WTC11 (cell line): Measurements from ENCODE around the gene SVIL. TPM values are rescaled to one million over a fixed set of nuclear protein-coding genes. Genes with fewer than 3 reads are reported as not detected.
"Not testable (repeated sequence)": the region's sequence is repeated elsewhere in the genome, so short reads cannot be mapped to it uniquely, and the experiment has no call there.

Experiments used
- ATAC-seq: fragments of 200-7000 bp; cut with Tn5 transposase; 2 replicates; pipeline ENCODE4 v1.10.0; 2021; ENCODE audit warnings: mild to moderate bottlenecking, moderate library complexity
- CTCF ChIA-PET: fragments of 300-600 bp; sonication (Branson Sonifier 250); formaldehyde crosslinking; loops from one replicate; lab custom pipeline; 2021; ENCODE audit warnings: antibody characterized with exemption; lab: Charles Lee
- POLR2A ChIA-PET: fragments of 350-600 bp; sonication (Branson Sonifier 250); formaldehyde crosslinking; loops from one replicate; lab custom pipeline; 2021; ENCODE audit warnings: antibody characterized with exemption; lab: Charles Lee
- DNase-seq: peaks from one replicate; pipeline ENCODE4 v3.0.0; 2021; ENCODE audit warnings: low spot score
- H3K27ac Mint-ChIP-seq: 2 replicates; pipeline ENCODE4 v1.8.0; 2021; ENCODE audit warnings: mixed read lengths
- H3K27me3 Mint-ChIP-seq: 2 replicates; pipeline ENCODE4 v1.8.0; 2021; ENCODE audit warnings: low read depth, mild to moderate bottlenecking, moderate library complexity, mixed read lengths
- H3K36me3 Mint-ChIP-seq: 2 replicates; pipeline ENCODE4 v1.8.0; 2021; ENCODE audit warnings: mixed read lengths
- H3K4me1 Mint-ChIP-seq: 2 replicates; pipeline ENCODE4 v1.8.0; 2022; ENCODE audit warnings: mixed read lengths
- H3K4me3 Mint-ChIP-seq: 2 replicates; pipeline ENCODE4 v1.8.0; 2021; ENCODE audit warnings: mild to moderate bottlenecking, moderate library complexity, mixed read lengths
- H3K9me3 Mint-ChIP-seq: 2 replicates; pipeline ENCODE4 v1.8.0; 2021; ENCODE audit warnings: mixed read lengths
- AFF4 ChIP-seq: sonication (generic); formaldehyde crosslinking; IDR thresholded peaks from 2 replicates; pipeline ENCODE4 v1.8.1; 2023; ENCODE audit warnings: mild to moderate bottlenecking, missing genetic modification reagents, borderline replicate concordance
- ATF3 ChIP-seq: sonication (generic); formaldehyde crosslinking; conservative IDR thresholded peaks from 2 replicates; pipeline ENCODE4 v1.8.1; 2022; ENCODE audit warnings: mild to moderate bottlenecking, missing genetic modification reagents
- ELF4 ChIP-seq: sonication (generic); formaldehyde crosslinking; IDR thresholded peaks from 2 replicates; pipeline ENCODE4 v1.8.1; 2022; ENCODE audit warnings: low read depth, mild to moderate bottlenecking, moderate library complexity, missing genetic modification reagents
- GABPB1 ChIP-seq: sonication (generic); formaldehyde crosslinking; IDR thresholded peaks from 2 replicates; pipeline ENCODE4 v1.8.1; 2023; ENCODE audit warnings: mild to moderate bottlenecking, missing genetic modification reagents
- NFE2L1 ChIP-seq: sonication (generic); formaldehyde crosslinking; IDR thresholded peaks from 2 replicates; pipeline ENCODE4 v1.8.1; 2023; ENCODE audit warnings: missing genetic modification reagents
- NFYB ChIP-seq: sonication (generic); formaldehyde crosslinking; conservative IDR thresholded peaks from 2 replicates; pipeline ENCODE4 v1.8.0; 2022; ENCODE audit warnings: low read depth, missing genetic modification reagents
- NR1H2 ChIP-seq: sonication (generic); formaldehyde crosslinking; IDR thresholded peaks from 2 replicates; pipeline ENCODE4 v1.9.0; 2021; ENCODE audit warnings: mild to moderate bottlenecking, moderate library complexity, missing genetic modification reagents
- NR2C2 ChIP-seq: sonication (generic); formaldehyde crosslinking; IDR thresholded peaks from 2 replicates; pipeline ENCODE4 v1.8.0; 2022; ENCODE audit warnings: mild to moderate bottlenecking, missing genetic modification reagents
- NR3C1 ChIP-seq: sonication (generic); formaldehyde crosslinking; conservative IDR thresholded peaks from 2 replicates; pipeline ENCODE4 v1.8.1; 2023; ENCODE audit warnings: low read depth, mild to moderate bottlenecking, missing genetic modification reagents
- RELA ChIP-seq: sonication (generic); formaldehyde crosslinking; IDR thresholded peaks from 2 replicates; pipeline ENCODE4 v1.8.1; 2022; ENCODE audit warnings: missing genetic modification reagents, mild to moderate bottlenecking, borderline replicate concordance
- SMAD3 ChIP-seq: sonication (generic); formaldehyde crosslinking; IDR thresholded peaks from 2 replicates; pipeline ENCODE4 v1.8.0; 2022; ENCODE audit warnings: missing genetic modification reagents, mild to moderate bottlenecking, borderline replicate concordance
- SOX15 ChIP-seq: fragments of 250-450 bp; sonication (Bioruptor Pico); IDR thresholded peaks from 2 replicates; pipeline ENCODE4 v1.9.0; 2021; ENCODE audit warnings: mild to moderate bottlenecking
- TEAD1 ChIP-seq: sonication (generic); formaldehyde crosslinking; IDR thresholded peaks from 2 replicates; pipeline ENCODE4 v1.8.0; 2022; ENCODE audit warnings: mild to moderate bottlenecking, missing genetic modification reagents
- TEAD4 ChIP-seq: sonication (generic); formaldehyde crosslinking; IDR thresholded peaks from 2 replicates; pipeline ENCODE4 v1.8.0; 2022; ENCODE audit warnings: mild to moderate bottlenecking, missing genetic modification reagents
- TP53 ChIP-seq: sonication (generic); formaldehyde crosslinking; IDR thresholded peaks from 2 replicates; pipeline ENCODE4 v1.8.1; 2023; ENCODE audit warnings: mild to moderate bottlenecking, missing genetic modification reagents
- ZBTB21 ChIP-seq: sonication (generic); formaldehyde crosslinking; IDR thresholded peaks from 2 replicates; pipeline ENCODE4 v1.8.1; 2023; ENCODE audit warnings: mild to moderate bottlenecking, missing genetic modification reagents, borderline replicate concordance
- ZBTB43 ChIP-seq: sonication (generic); formaldehyde crosslinking; IDR thresholded peaks from 2 replicates; pipeline ENCODE4 v1.8.1; 2023; ENCODE audit warnings: mild to moderate bottlenecking, missing genetic modification reagents
- ZNF232 ChIP-seq: sonication (generic); formaldehyde crosslinking; IDR thresholded peaks from 2 replicates; pipeline ENCODE4 v1.8.0; 2022; ENCODE audit warnings: mild to moderate bottlenecking, missing genetic modification reagents
- ZNF263 ChIP-seq: sonication (generic); formaldehyde crosslinking; IDR thresholded peaks from 2 replicates; pipeline ENCODE4 v1.8.1; 2022; ENCODE audit warnings: low read depth, mild to moderate bottlenecking, moderate library complexity, missing genetic modification reagents
- ZNF396 ChIP-seq: fragments of 250-450 bp; sonication (Bioruptor Pico); IDR thresholded peaks from 2 replicates; pipeline ENCODE4 v1.8.0; 2021; ENCODE audit warnings: mild to moderate bottlenecking, moderate library complexity, borderline replicate concordance
- ZNF423 ChIP-seq: fragments of 250-450 bp; sonication (Bioruptor Pico); IDR thresholded peaks from 2 replicates; pipeline ENCODE4 v2.1.2; 2022; ENCODE audit warnings: mild to moderate bottlenecking, moderate library complexity
- total RNA-seq: library from RNA; stranded (reverse); gene quantifications from 3 replicates; pipeline ENCODE4 v1.2.3, GENCODE V29; 2021

SVIL gene
- total RNA-seq, 1 experiment from 2014 or later = 27.1 TPM

GRCh38 chr10:29461042-29461441, 173.7 kb downstream of the SVIL start:
- Mint-ChIP-seq H3K27ac (no peak overlapping the region), H3K9me3 (peaks cover 18% of the 10 kb centered on the region), H3K36me3 (peaks cover 62% of the 10 kb centered on the region), H3K4me1 (no peaks in the 10 kb centered on the region), H3K4me3 (no peak overlapping the region), H3K27me3 (no peaks in the 10 kb centered on the region)
- CTCF ChIA-PET = no interaction called here
- TF ChIP-seq NR2C2 (CRISPR knock-in tag) = no peak
- no peak for TF ChIP-seq ZNF423
- TF ChIP-seq TEAD1 = no peak
- TF ChIP-seq ZNF263 (CRISPR knock-in tag) = no peak
- TF ChIP-seq ZBTB43 (CRISPR knock-in tag) = no peak
- no peak for TF ChIP-seq ZNF396
- no peak for TF ChIP-seq RELA
- TF ChIP-seq NFYB (CRISPR knock-in tag) = no peak
- TF ChIP-seq SMAD3 (CRISPR knock-in tag) = no peak
- TF ChIP-seq AFF4 (CRISPR knock-in tag) = no peak
- no peak for TF ChIP-seq ATF3 (CRISPR knock-in tag)
- DNase-seq = no peak
- POLR2A ChIA-PET = no interaction called here
- no peak for ATAC-seq

- POLR2A ChIA-PET, H3K27ac Mint-ChIP-seq, H3K27me3 Mint-ChIP-seq, H3K4me1 Mint-ChIP-seq, DNase-seq, ATAC-seq, H3K4me3 Mint-ChIP-seq, CTCF ChIA-PET: not testable (repeated sequence)
- H3K36me3 Mint-ChIP-seq = peaks cover 46% of the 10 kb centered on the region
- peaks cover 22% of the 10 kb centered on the region for H3K9me3 Mint-ChIP-seq
Measured at GRCh38 chr10:29458190-29458589, 176.6 kb downstream of the SVIL start.

- peaks cover 4% of the 10 kb centered on the region; the same call in 1 of the 2 replicates for H3K4me1 Mint-ChIP-seq
- CTCF ChIA-PET = no interaction called here
- no peak for TF ChIP-seq NR2C2 (CRISPR knock-in tag)
- no peak for TF ChIP-seq ELF4 (CRISPR knock-in tag)
- TF ChIP-seq NR1H2 (CRISPR knock-in tag) = no peak
- no peak for TF ChIP-seq ZBTB21 (CRISPR knock-in tag)
- TF ChIP-seq ZNF232 (CRISPR knock-in tag) = no peak
- no peak for TF ChIP-seq ZNF423
- TF ChIP-seq TP53 = no peak
- no peak for TF ChIP-seq GABPB1 (CRISPR knock-in tag)
- TF ChIP-seq TEAD1 = no peak
- no peak for TF ChIP-seq NR3C1 (CRISPR knock-in tag)
- no peak for TF ChIP-seq NFE2L1 (CRISPR knock-in tag)
- no peak for TF ChIP-seq TEAD4 (CRISPR knock-in tag)
- no peak for TF ChIP-seq RELA
- no peak for TF ChIP-seq SOX15 (CRISPR knock-in tag)
- H3K36me3 Mint-ChIP-seq = peaks cover 19% of the 10 kb centered on the region
- POLR2A ChIA-PET = no interaction called here
- H3K4me3 Mint-ChIP-seq = no peak overlapping the region
- H3K27ac Mint-ChIP-seq = no peak overlapping the region
- DNase-seq = no peak
- no peaks in the 10 kb centered on the region for H3K27me3 Mint-ChIP-seq
- no peak for ATAC-seq
- H3K9me3 Mint-ChIP-seq = peaks cover 10% of the 10 kb centered on the region
Measured at GRCh38 chr10:29455095-29455494, 179.7 kb downstream of the SVIL start.
